ENCODE data around the gene ZBTB7C. TPM values are rescaled to one million over a fixed set of nuclear protein-coding genes. Genes with fewer than 3 reads are reported as not detected.

Gene ZBTB7C
- total and polyA plus RNA-seq, 3 experiments from 2014 or later, result 0.13 TPM; not detected in 2

DNA sequence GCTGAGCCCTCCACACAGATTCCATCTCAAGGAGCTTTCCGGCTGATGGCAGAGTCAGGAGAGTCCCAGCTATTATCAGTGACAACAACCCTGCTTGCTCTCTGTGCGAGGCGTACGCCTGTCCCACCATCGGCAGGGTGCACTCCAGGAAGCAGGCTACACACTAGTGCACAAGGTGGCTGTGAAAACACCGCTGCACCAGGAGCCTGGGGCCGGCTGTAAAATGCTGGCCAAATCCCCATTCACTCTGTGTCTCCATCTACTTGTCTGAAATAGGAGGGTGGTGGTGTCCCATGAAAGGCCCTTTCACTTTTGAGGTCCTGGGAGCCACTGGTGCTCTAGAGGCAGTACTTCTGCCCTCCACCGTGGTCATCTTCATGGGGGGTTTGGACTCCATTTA lies 295.5 kb downstream of the ZBTB7C start:
- no peak overlapping the region for H3K27ac ChIP-seq (ENCODE audit: low read depth, low read length)
- H3K4me1 ChIP-seq (ENCODE audit: insufficient read depth, low read length), result no peaks in the 10 kb centered on the region
- H3K4me3 Mint-ChIP-seq, result no peak overlapping the region
- H3K4me3 ChIP-seq (ENCODE audit: low read length), result no peak overlapping the region
- H3K4me1 Mint-ChIP-seq, result no peaks in the 10 kb centered on the region
- CTCF ChIA-PET, result no interaction called here
- H3K27me3 Mint-ChIP-seq, result peaks cover 0 to 9% of the 10 kb centered on the region in 2 donors
- DNase-seq, result no peak
- H3K9me3 ChIP-seq (ENCODE audit: low read length), result no peaks in the 10 kb centered on the region
- POLR2A ChIA-PET, result no interaction called here
- no peaks in the 10 kb centered on the region for H3K36me3 Mint-ChIP-seq
- no peak overlapping the region for H3K27ac Mint-ChIP-seq
- no peaks in the 10 kb centered on the region for H3K36me3 ChIP-seq (ENCODE audit: insufficient read depth, low read length)
- H3K27me3 ChIP-seq (ENCODE audit: insufficient read depth, low read length, poor library complexity, severe bottlenecking), result no peaks in the 10 kb centered on the region
- H3K9me3 Mint-ChIP-seq, result no peaks in the 10 kb centered on the region

DNA sequence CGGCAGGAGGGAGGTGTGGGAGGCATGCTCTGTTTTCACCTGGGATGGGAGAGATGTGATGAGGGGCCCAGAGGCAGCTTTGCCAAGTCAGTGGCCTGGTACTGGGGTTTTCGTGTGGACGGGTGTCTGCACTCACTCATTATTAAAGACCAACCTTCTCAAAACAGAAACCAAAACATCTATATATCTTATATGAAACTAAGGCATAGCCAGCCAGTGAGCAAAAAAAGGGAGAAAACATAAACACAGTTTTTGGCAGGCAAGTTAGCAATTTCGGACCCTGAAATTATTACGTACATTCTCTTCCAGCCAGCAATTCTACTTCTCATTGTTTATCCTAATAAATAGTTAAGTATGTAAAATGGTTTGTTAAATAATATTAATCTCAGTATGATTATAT lies 297.6 kb downstream of the ZBTB7C start:
- no peak overlapping the region for H3K27ac ChIP-seq (ENCODE audit: low read depth, low read length)
- Mint-ChIP-seq H3K27me3 (peaks cover 9 to 15% of the 10 kb centered on the region in 2 donors), H3K9me3 (no peaks in the 10 kb centered on the region), H3K27ac (no peak overlapping the region), H3K36me3 (no peaks in the 10 kb centered on the region), H3K4me1 (no peaks in the 10 kb centered on the region), H3K4me3 (no peak overlapping the region)
- no peak for DNase-seq
- H3K36me3 ChIP-seq (ENCODE audit: insufficient read depth, low read length), result no peaks in the 10 kb centered on the region
- ChIA-PET POLR2A (no interaction called here), CTCF (no interaction called here)
- no peaks in the 10 kb centered on the region for H3K9me3 ChIP-seq (ENCODE audit: low read length)
- no peak overlapping the region for H3K4me3 ChIP-seq (ENCODE audit: low read length)
- H3K27me3 ChIP-seq (ENCODE audit: insufficient read depth, low read length, poor library complexity, severe bottlenecking), result no peaks in the 10 kb centered on the region
- no peaks in the 10 kb centered on the region for H3K4me1 ChIP-seq (ENCODE audit: insufficient read depth, low read length)

DNA sequence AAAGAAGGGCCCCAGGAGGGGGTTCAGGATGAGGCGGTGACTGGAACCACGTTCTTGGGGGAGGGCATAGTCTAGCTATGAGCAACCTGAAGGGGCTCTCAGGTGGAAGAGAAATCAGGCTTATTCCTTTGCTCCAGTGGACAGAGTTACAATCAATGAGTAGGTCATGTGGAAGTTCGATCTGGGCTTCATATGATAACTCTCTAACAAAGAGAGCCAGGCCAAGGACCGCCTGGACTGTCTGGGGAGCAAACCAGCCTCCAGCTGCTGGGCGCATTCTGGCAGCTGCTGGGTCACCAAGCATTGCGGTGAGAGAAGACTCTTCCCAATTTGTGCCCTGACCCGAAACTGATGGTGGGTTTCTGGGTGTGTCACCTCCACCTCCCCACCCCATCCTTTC lies 298.4 kb downstream of the ZBTB7C start:
- no peak for DNase-seq
- ChIA-PET CTCF (no interaction called here), POLR2A (no interaction called here)
- H3K36me3 ChIP-seq (ENCODE audit: insufficient read depth, low read length), result no peaks in the 10 kb centered on the region
- H3K27ac ChIP-seq (ENCODE audit: low read depth, low read length), result no peak overlapping the region
- H3K27me3 ChIP-seq (ENCODE audit: insufficient read depth, low read length, poor library complexity, severe bottlenecking), result no peaks in the 10 kb centered on the region
- no peak overlapping the region for H3K27ac Mint-ChIP-seq
- H3K4me3 ChIP-seq (ENCODE audit: low read length), result no peak overlapping the region
- no peak overlapping the region for H3K4me3 Mint-ChIP-seq
- no peaks in the 10 kb centered on the region for H3K4me1 ChIP-seq (ENCODE audit: insufficient read depth, low read length)
- H3K4me1 Mint-ChIP-seq, result no peaks in the 10 kb centered on the region
- no peaks in the 10 kb centered on the region for H3K9me3 ChIP-seq (ENCODE audit: low read length)
- H3K36me3 Mint-ChIP-seq, result no peaks in the 10 kb centered on the region
- H3K9me3 Mint-ChIP-seq, result no peaks in the 10 kb centered on the region
- peaks cover 17 to 19% of the 10 kb centered on the region in 2 donors for H3K27me3 Mint-ChIP-seq

DNA sequence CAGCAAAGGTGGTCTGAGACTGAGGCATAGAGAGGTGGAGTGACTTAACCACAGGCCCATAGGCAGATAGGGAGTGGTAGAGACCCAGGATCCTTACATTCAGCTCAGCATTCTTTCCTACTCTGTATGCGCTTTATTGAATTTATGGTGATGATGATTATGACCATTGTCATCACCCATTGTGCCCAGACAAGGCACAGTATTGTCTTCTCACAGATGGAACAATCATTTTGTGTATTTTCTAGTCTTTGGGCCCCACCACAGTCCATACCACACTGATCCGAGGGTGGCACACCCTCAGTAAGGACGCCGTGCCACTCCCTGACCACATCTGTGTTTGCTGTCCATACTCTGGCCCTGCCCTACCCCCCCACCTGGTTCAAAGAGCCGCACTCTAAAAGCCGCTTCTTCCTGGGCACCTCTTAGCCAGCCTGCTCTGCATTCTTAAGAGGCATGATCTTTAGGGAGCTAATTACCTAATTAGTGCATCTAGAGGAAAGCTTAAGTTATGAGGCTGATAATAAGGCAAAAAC lies 299.2 kb downstream of the ZBTB7C start:
- Histone ChIP-seq H3K4me1 (ENCODE audit: insufficient read depth, low read length) (no peaks in the 10 kb centered on the region), H3K4me3 (ENCODE audit: low read length) (no peak overlapping the region), H3K27me3 (ENCODE audit: insufficient read depth, low read length, poor library complexity, severe bottlenecking) (no peaks in the 10 kb centered on the region), H3K27ac (ENCODE audit: low read depth, low read length) (no peak overlapping the region), H3K36me3 (ENCODE audit: insufficient read depth, low read length) (no peaks in the 10 kb centered on the region), H3K9me3 (ENCODE audit: low read length) (no peaks in the 10 kb centered on the region)
- Mint-ChIP-seq H3K27ac (no peak overlapping the region), H3K9me3 (no peaks in the 10 kb centered on the region), H3K4me1 (no peaks in the 10 kb centered on the region), H3K36me3 (no peaks in the 10 kb centered on the region), H3K4me3 (no peak overlapping the region), H3K27me3 (peaks cover 19 to 20% of the 10 kb centered on the region in 2 donors)
- ChIA-PET POLR2A (no interaction called here), CTCF (no interaction called here)
- no peak for DNase-seq

DNA sequence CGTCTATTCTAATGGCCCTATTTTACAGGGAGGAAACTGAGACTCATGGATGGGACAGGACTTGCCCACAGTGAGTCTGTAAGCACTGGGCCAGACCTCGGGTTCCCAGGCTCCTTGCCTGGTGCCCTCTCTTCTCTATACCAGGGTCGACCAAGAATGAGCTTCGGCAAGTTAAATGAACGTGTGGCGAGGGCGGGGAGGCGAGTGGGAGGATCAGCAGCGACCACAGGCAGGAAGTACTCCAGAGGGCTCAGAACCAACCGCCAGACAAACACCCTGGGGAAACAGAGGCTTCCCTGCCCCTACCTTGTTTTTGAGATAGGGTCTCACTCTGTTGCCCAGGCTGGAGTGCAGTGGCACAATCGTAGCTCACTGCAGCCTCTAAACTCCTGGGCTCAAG lies 301.0 kb downstream of the ZBTB7C start:
- CTCF ChIA-PET, result no interaction called here
- no peak for DNase-seq
- Mint-ChIP-seq H3K4me1 (no peaks in the 10 kb centered on the region), H3K36me3 (no peaks in the 10 kb centered on the region), H3K4me3 (no peak overlapping the region), H3K9me3 (no peaks in the 10 kb centered on the region), H3K27me3 (peaks cover 21 to 26% of the 10 kb centered on the region in 2 donors), H3K27ac (no peak overlapping the region)
- H3K27me3 ChIP-seq (ENCODE audit: insufficient read depth, low read length, poor library complexity, severe bottlenecking), result no peaks in the 10 kb centered on the region
- H3K9me3 ChIP-seq (ENCODE audit: low read length), result no peaks in the 10 kb centered on the region
- POLR2A ChIA-PET, result no interaction called here
- H3K4me1 ChIP-seq (ENCODE audit: insufficient read depth, low read length), result no peaks in the 10 kb centered on the region
- no peaks in the 10 kb centered on the region for H3K36me3 ChIP-seq (ENCODE audit: insufficient read depth, low read length)
- no peak overlapping the region for H3K4me3 ChIP-seq (ENCODE audit: low read length)
- H3K27ac ChIP-seq (ENCODE audit: low read depth, low read length), result no peak overlapping the region

DNA sequence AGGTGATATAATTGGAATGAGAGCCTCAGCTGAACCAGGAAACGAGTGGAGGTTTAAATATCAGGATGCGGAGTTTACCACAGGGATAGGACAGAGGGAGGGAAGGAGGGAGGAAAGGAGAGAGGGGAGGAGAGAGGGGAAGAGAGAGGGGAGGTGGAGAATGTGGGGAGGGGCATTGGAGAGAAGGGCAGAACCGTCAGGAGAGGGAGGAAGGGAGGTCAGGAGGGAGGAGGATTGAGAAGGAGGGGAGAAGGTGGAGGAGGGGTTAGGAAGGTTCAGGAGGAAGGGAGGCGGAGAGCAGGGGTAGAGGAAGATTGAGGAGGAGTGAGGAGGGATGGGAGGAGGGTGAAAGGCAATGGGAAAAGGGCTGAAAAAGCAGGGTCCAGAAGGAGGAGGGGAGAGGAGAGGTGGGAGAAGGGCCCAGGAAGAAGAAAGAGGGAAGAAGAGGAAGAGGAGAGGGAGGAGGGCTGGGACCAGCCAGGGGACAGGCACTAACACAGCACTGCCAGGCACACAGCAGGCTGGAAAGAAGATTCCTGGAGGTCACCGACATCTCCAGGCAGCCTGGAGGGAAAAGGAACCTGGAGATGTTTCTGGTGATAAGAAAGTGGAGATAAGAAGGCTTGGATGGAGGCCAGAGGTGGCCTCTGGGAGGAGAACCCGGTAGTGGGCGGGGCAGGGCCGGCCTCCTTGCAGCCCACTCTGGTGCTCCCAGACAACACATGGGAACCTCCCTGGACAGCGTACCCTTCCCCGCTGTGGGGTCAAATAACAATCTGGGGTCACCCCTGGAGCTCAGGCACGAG lies 302.0 kb downstream of the ZBTB7C start:
- H3K27ac Mint-ChIP-seq, result no peak overlapping the region
- H3K9me3 Mint-ChIP-seq, result no peaks in the 10 kb centered on the region
- Histone ChIP-seq H3K27me3 (ENCODE audit: insufficient read depth, low read length, poor library complexity, severe bottlenecking) (no peaks in the 10 kb centered on the region), H3K4me3 (ENCODE audit: low read length) (no peak overlapping the region), H3K9me3 (ENCODE audit: low read length) (no peaks in the 10 kb centered on the region), H3K4me1 (ENCODE audit: insufficient read depth, low read length) (no peaks in the 10 kb centered on the region), H3K36me3 (ENCODE audit: insufficient read depth, low read length) (no peaks in the 10 kb centered on the region), H3K27ac (ENCODE audit: low read depth, low read length) (no peak overlapping the region)
- CTCF ChIA-PET, result no interaction called here
- DNase-seq, result no peak
- POLR2A ChIA-PET, result no interaction called here
- no peaks in the 10 kb centered on the region for H3K4me1 Mint-ChIP-seq
- no peak overlapping the region for H3K4me3 Mint-ChIP-seq
- H3K36me3 Mint-ChIP-seq, result no peaks in the 10 kb centered on the region
- H3K27me3 Mint-ChIP-seq, result peaks cover 21 to 28% of the 10 kb centered on the region in 2 donors

DNA sequence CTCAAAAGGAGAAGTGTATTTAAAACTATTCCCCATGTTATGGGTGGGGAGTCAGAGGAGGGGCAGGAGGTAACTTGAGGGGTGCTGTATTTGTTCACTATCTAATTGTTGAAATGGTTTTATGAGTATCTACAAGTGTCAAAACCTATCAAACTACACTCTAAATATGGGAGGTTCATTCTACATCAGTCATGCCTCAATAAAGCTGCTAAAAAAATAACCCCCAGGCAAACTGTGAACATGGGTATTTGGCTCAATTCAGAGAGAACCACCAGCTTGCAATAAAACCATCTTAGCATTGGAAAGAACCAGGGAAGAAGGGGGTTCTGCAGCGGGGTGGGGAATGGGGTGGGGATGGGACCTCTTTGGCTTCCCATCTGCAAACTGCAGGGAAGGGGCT lies 302.7 kb downstream of the ZBTB7C start:
- no peaks in the 10 kb centered on the region for H3K4me1 Mint-ChIP-seq
- H3K9me3 Mint-ChIP-seq, result no peaks in the 10 kb centered on the region
- H3K4me3 ChIP-seq (ENCODE audit: low read length), result no peak overlapping the region
- POLR2A ChIA-PET, result no interaction called here
- no peaks in the 10 kb centered on the region for H3K27me3 ChIP-seq (ENCODE audit: insufficient read depth, low read length, poor library complexity, severe bottlenecking)
- CTCF ChIA-PET, result no interaction called here
- no peak for DNase-seq
- H3K4me1 ChIP-seq (ENCODE audit: insufficient read depth, low read length), result no peaks in the 10 kb centered on the region
- H3K9me3 ChIP-seq (ENCODE audit: low read length), result no peaks in the 10 kb centered on the region
- no peak overlapping the region for H3K4me3 Mint-ChIP-seq
- no peaks in the 10 kb centered on the region for H3K36me3 ChIP-seq (ENCODE audit: insufficient read depth, low read length)
- H3K27ac Mint-ChIP-seq, result no peak overlapping the region
- no peaks in the 10 kb centered on the region for H3K36me3 Mint-ChIP-seq
- peaks cover 21 to 30% of the 10 kb centered on the region in 2 donors for H3K27me3 Mint-ChIP-seq
- no peak overlapping the region for H3K27ac ChIP-seq (ENCODE audit: low read depth, low read length)

DNA sequence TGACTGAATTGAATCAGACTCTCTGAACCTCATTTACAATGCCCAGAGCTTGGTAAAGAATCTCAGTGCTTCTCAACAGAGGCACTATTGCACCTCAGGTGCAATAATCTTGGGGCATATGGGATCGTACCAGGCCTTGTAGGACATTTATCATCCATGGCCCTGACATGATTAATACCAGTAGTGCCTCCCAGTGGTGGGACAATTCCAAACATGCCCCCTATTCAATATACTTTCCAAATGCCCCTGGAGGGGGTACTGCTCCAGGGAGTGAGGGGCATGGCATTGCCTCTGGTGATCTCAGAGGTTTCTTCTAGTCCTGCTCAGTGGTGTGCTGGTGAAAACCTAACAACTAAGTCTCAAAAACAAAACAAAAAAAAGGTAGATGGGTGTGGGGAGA lies 303.9 kb downstream of the ZBTB7C start:
- peak overlapping the region in 1 of 8 donors; percentile 34 for H3K27ac Mint-ChIP-seq
- Histone ChIP-seq H3K27me3 (ENCODE audit: insufficient read depth, low read length, poor library complexity, severe bottlenecking) (no peaks in the 10 kb centered on the region), H3K27ac (ENCODE audit: low read depth, low read length) (no peak overlapping the region), H3K9me3 (ENCODE audit: low read length) (no peaks in the 10 kb centered on the region), H3K4me1 (ENCODE audit: insufficient read depth, low read length) (no peaks in the 10 kb centered on the region), H3K4me3 (ENCODE audit: low read length) (no peak overlapping the region), H3K36me3 (ENCODE audit: insufficient read depth, low read length) (no peaks in the 10 kb centered on the region)
- H3K36me3 Mint-ChIP-seq, result no peaks in the 10 kb centered on the region
- H3K4me3 Mint-ChIP-seq, result no peak overlapping the region
- POLR2A ChIA-PET, result no interaction called here
- H3K27me3 Mint-ChIP-seq, result peaks cover 16 to 40% of the 10 kb centered on the region in 2 donors
- H3K4me1 Mint-ChIP-seq, result no peaks in the 10 kb centered on the region
- DNase-seq, result no peak
- H3K9me3 Mint-ChIP-seq, result no peaks in the 10 kb centered on the region
- CTCF ChIA-PET, result no interaction called here
